WTC11 (cell line): Measurements from ENCODE around the gene WDR64. TPM values are rescaled to one million over a fixed set of nuclear protein-coding genes. Genes with fewer than 3 reads are reported as not detected.
A peak's percentile ranks its signal among the peaks of the same experiment; 100 is the strongest.

ENCODE experiments used
- ATAC-seq: fragments of 200-7000 bp; cut with Tn5 transposase; 2 replicates; pipeline ENCODE4 v1.10.0; 2021; ENCODE audit warnings: mild to moderate bottlenecking, moderate library complexity
- CTCF ChIA-PET: fragments of 300-600 bp; sonication (Branson Sonifier 250); formaldehyde crosslinking; loops from one replicate; lab custom pipeline; 2021; ENCODE audit warnings: antibody characterized with exemption; lab: Charles Lee
- POLR2A ChIA-PET: fragments of 350-600 bp; sonication (Branson Sonifier 250); formaldehyde crosslinking; loops from one replicate; lab custom pipeline; 2021; ENCODE audit warnings: antibody characterized with exemption; lab: Charles Lee
- DNase-seq: peaks from one replicate; pipeline ENCODE4 v3.0.0; 2021; ENCODE audit warnings: low spot score
- H3K27ac Mint-ChIP-seq: 2 replicates; pipeline ENCODE4 v1.8.0; 2021; ENCODE audit warnings: mixed read lengths
- H3K27me3 Mint-ChIP-seq: 2 replicates; pipeline ENCODE4 v1.8.0; 2021; ENCODE audit warnings: low read depth, mild to moderate bottlenecking, moderate library complexity, mixed read lengths
- H3K36me3 Mint-ChIP-seq: 2 replicates; pipeline ENCODE4 v1.8.0; 2021; ENCODE audit warnings: mixed read lengths
- H3K4me1 Mint-ChIP-seq: 2 replicates; pipeline ENCODE4 v1.8.0; 2022; ENCODE audit warnings: mixed read lengths
- H3K4me3 Mint-ChIP-seq: 2 replicates; pipeline ENCODE4 v1.8.0; 2021; ENCODE audit warnings: mild to moderate bottlenecking, moderate library complexity, mixed read lengths
- H3K9me3 Mint-ChIP-seq: 2 replicates; pipeline ENCODE4 v1.8.0; 2021; ENCODE audit warnings: mixed read lengths
- ATF2 ChIP-seq: sonication (generic); formaldehyde crosslinking; IDR thresholded peaks from 2 replicates; pipeline ENCODE4 v1.8.1; 2022; ENCODE audit warnings: low read depth, missing genetic modification reagents, borderline replicate concordance
- ETV6 ChIP-seq: sonication (generic); formaldehyde crosslinking; IDR thresholded peaks from 2 replicates; pipeline ENCODE4 v1.8.1; 2022; ENCODE audit warnings: mild to moderate bottlenecking, missing genetic modification reagents
- GTF2I ChIP-seq: fragments of 250-450 bp; sonication (Bioruptor Pico); conservative IDR thresholded peaks from 2 replicates; pipeline ENCODE4 v1.4.0; 2021; ENCODE audit warnings: mild to moderate bottlenecking
- HMGA2 ChIP-seq: fragments of 250-450 bp; sonication (Bioruptor Pico); IDR thresholded peaks from 2 replicates; pipeline ENCODE4 v1.4.0; 2021; ENCODE audit warnings: mild to moderate bottlenecking, moderate library complexity
- IRF2 ChIP-seq: sonication (generic); formaldehyde crosslinking; IDR thresholded peaks from 2 replicates; pipeline ENCODE4 v1.8.0; 2022; ENCODE audit warnings: low read depth, missing genetic modification reagents, borderline replicate concordance
- JAZF1 ChIP-seq: fragments of 250-450 bp; sonication (Bioruptor Pico); IDR thresholded peaks from 2 replicates; pipeline ENCODE4 v1.9.0; 2021; ENCODE audit warnings: moderate library complexity, mild to moderate bottlenecking, inconsistent platforms
- JUN ChIP-seq: sonication (generic); formaldehyde crosslinking; IDR thresholded peaks from 2 replicates; pipeline ENCODE4 v1.8.0; 2023; ENCODE audit warnings: mild to moderate bottlenecking, missing genetic modification reagents
- MXD4 ChIP-seq: fragments of 250-450 bp; sonication (Bioruptor Pico); IDR thresholded peaks from 2 replicates; pipeline ENCODE4 v1.8.0; 2021; ENCODE audit warnings: mild to moderate bottlenecking, moderate library complexity, borderline replicate concordance
- MYBL2 ChIP-seq: sonication (generic); formaldehyde crosslinking; IDR thresholded peaks from 2 replicates; pipeline ENCODE4 v1.8.1; 2023; ENCODE audit warnings: mild to moderate bottlenecking, moderate library complexity, missing genetic modification reagents
- NFATC4 ChIP-seq: fragments of 250-450 bp; sonication (Bioruptor Pico); IDR thresholded peaks from 2 replicates; pipeline ENCODE4 v1.9.0; 2021; ENCODE audit warnings: mild to moderate bottlenecking
- NR1H2 ChIP-seq: sonication (generic); formaldehyde crosslinking; IDR thresholded peaks from 2 replicates; pipeline ENCODE4 v1.9.0; 2021; ENCODE audit warnings: mild to moderate bottlenecking, moderate library complexity, missing genetic modification reagents
- NR2C2 ChIP-seq: sonication (generic); formaldehyde crosslinking; IDR thresholded peaks from 2 replicates; pipeline ENCODE4 v1.8.0; 2022; ENCODE audit warnings: mild to moderate bottlenecking, missing genetic modification reagents
- RELA ChIP-seq: sonication (generic); formaldehyde crosslinking; IDR thresholded peaks from 2 replicates; pipeline ENCODE4 v1.8.1; 2022; ENCODE audit warnings: missing genetic modification reagents, mild to moderate bottlenecking, borderline replicate concordance
- SMAD4 ChIP-seq: sonication (generic); formaldehyde crosslinking; IDR thresholded peaks from 2 replicates; pipeline ENCODE4 v1.8.0; 2022; ENCODE audit warnings: mild to moderate bottlenecking, missing genetic modification reagents
- SP1 ChIP-seq: sonication (generic); formaldehyde crosslinking; conservative IDR thresholded peaks from 2 replicates; pipeline ENCODE4 v1.8.1; 2022; ENCODE audit warnings: missing genetic modification reagents
- STAT6 ChIP-seq: sonication (generic); formaldehyde crosslinking; conservative IDR thresholded peaks from 2 replicates; pipeline ENCODE4 v1.8.1; 2023; ENCODE audit warnings: mild to moderate bottlenecking, low read depth, missing genetic modification reagents, moderate library complexity
- TP53 ChIP-seq: sonication (generic); formaldehyde crosslinking; IDR thresholded peaks from 2 replicates; pipeline ENCODE4 v1.8.1; 2023; ENCODE audit warnings: mild to moderate bottlenecking, missing genetic modification reagents
- ZBTB21 ChIP-seq: sonication (generic); formaldehyde crosslinking; IDR thresholded peaks from 2 replicates; pipeline ENCODE4 v1.8.1; 2023; ENCODE audit warnings: mild to moderate bottlenecking, missing genetic modification reagents, borderline replicate concordance
- ZMAT4 ChIP-seq: fragments of 250-450 bp; sonication (Bioruptor Pico); IDR thresholded peaks from 2 replicates; pipeline ENCODE4 v1.9.0; 2021; ENCODE audit warnings: mild to moderate bottlenecking
- ZNF232 ChIP-seq: sonication (generic); formaldehyde crosslinking; IDR thresholded peaks from 2 replicates; pipeline ENCODE4 v1.8.0; 2022; ENCODE audit warnings: mild to moderate bottlenecking, missing genetic modification reagents
- ZNF263 ChIP-seq: sonication (generic); formaldehyde crosslinking; IDR thresholded peaks from 2 replicates; pipeline ENCODE4 v1.8.1; 2022; ENCODE audit warnings: low read depth, mild to moderate bottlenecking, moderate library complexity, missing genetic modification reagents
- ZNF317 ChIP-seq: sonication (generic); formaldehyde crosslinking; IDR thresholded peaks from 2 replicates; pipeline ENCODE4 v1.8.1; 2023; ENCODE audit warnings: low read depth, mild to moderate bottlenecking, moderate library complexity, missing genetic modification reagents, borderline replicate concordance
- ZNF671 ChIP-seq: fragments of 250-450 bp; sonication (Bioruptor Pico); IDR thresholded peaks from 2 replicates; pipeline ENCODE4 v1.8.0; 2021; ENCODE audit warnings: mild to moderate bottlenecking
- total RNA-seq: library from RNA; stranded (reverse); gene quantifications from 3 replicates; pipeline ENCODE4 v1.2.3, GENCODE V29; 2021
- TF ChIP-seq, protein P1 (sequence below): fragments of 250-450 bp; sonication (Bioruptor Pico); IDR thresholded peaks from 2 replicates; pipeline ENCODE4 v1.9.0; 2021; ENCODE audit warnings: moderate library complexity, mild to moderate bottlenecking, inconsistent platforms, borderline replicate concordance
- TF ChIP-seq, protein P2 (sequence below): sonication (generic); formaldehyde crosslinking; IDR thresholded peaks from 2 replicates; pipeline ENCODE4 v1.8.0; 2022; ENCODE audit warnings: missing genetic modification reagents
- TF ChIP-seq, protein P3 (sequence below): sonication (generic); formaldehyde crosslinking; IDR thresholded peaks from 2 replicates; pipeline ENCODE4 v1.8.0; 2022; ENCODE audit warnings: mild to moderate bottlenecking, missing genetic modification reagents
- TF ChIP-seq, protein P4 (sequence below): sonication (generic); formaldehyde crosslinking; IDR thresholded peaks from 2 replicates; pipeline ENCODE4 v1.8.1; 2022; ENCODE audit warnings: mild to moderate bottlenecking, moderate library complexity, missing genetic modification reagents

The WDR64 gene
- total RNA-seq, 1 experiment from 2014 or later, result not detected

GRCh38 chr1:241637046-241637590, 15.0 kb upstream of the WDR64 start (continued):
- TF ChIP-seq, protein P1, sequence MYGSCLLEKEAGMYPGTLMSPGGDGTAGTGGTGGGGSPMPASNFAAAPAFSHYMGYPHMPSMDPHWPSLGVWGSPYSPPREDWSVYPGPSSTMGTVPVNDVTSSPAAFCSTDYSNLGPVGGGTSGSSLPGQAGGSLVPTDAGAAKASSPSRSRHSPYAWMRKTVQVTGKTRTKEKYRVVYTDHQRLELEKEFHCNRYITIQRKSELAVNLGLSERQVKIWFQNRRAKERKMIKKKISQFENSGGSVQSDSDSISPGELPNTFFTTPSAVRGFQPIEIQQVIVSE (CRISPR knock-in tag), result no peak
- TF ChIP-seq, protein P2, sequence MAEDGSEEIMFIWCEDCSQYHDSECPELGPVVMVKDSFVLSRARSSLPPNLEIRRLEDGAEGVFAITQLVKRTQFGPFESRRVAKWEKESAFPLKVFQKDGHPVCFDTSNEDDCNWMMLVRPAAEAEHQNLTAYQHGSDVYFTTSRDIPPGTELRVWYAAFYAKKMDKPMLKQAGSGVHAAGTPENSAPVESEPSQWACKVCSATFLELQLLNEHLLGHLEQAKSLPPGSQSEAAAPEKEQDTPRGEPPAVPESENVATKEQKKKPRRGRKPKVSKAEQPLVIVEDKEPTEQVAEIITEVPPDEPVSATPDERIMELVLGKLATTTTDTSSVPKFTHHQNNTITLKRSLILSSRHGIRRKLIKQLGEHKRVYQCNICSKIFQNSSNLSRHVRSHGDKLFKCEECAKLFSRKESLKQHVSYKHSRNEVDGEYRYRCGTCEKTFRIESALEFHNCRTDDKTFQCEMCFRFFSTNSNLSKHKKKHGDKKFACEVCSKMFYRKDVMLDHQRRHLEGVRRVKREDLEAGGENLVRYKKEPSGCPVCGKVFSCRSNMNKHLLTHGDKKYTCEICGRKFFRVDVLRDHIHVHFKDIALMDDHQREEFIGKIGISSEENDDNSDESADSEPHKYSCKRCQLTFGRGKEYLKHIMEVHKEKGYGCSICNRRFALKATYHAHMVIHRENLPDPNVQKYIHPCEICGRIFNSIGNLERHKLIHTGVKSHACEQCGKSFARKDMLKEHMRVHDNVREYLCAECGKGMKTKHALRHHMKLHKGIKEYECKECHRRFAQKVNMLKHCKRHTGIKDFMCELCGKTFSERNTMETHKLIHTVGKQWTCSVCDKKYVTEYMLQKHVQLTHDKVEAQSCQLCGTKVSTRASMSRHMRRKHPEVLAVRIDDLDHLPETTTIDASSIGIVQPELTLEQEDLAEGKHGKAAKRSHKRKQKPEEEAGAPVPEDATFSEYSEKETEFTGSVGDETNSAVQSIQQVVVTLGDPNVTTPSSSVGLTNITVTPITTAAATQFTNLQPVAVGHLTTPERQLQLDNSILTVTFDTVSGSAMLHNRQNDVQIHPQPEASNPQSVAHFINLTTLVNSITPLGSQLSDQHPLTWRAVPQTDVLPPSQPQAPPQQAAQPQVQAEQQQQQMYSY (CRISPR knock-in tag), result no peak
- no peak for TF ChIP-seq ZMAT4 (CRISPR knock-in tag)
- TF ChIP-seq ZNF317, result no peak
- TF ChIP-seq, protein P3, sequence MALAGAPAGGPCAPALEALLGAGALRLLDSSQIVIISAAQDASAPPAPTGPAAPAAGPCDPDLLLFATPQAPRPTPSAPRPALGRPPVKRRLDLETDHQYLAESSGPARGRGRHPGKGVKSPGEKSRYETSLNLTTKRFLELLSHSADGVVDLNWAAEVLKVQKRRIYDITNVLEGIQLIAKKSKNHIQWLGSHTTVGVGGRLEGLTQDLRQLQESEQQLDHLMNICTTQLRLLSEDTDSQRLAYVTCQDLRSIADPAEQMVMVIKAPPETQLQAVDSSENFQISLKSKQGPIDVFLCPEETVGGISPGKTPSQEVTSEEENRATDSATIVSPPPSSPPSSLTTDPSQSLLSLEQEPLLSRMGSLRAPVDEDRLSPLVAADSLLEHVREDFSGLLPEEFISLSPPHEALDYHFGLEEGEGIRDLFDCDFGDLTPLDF, result no peak
- no peak for TF ChIP-seq ZNF232
- no peak for TF ChIP-seq JUN
- TF ChIP-seq ZNF263, result no peak
- no peak for TF ChIP-seq NR1H2 (CRISPR knock-in tag)
- no peak for TF ChIP-seq IRF2
- TF ChIP-seq, protein P4, sequence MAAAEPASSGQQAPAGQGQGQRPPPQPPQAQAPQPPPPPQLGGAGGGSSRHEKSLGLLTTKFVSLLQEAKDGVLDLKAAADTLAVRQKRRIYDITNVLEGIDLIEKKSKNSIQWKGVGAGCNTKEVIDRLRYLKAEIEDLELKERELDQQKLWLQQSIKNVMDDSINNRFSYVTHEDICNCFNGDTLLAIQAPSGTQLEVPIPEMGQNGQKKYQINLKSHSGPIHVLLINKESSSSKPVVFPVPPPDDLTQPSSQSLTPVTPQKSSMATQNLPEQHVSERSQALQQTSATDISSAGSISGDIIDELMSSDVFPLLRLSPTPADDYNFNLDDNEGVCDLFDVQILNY, result no peak
- TF ChIP-seq ZNF671 (CRISPR knock-in tag), result no peak
- TF ChIP-seq SMAD4 (CRISPR knock-in tag), result no peak
- TF ChIP-seq NR2C2 (CRISPR knock-in tag), result no peak

- no peak for ATAC-seq
- peaks cover 20% of the 10 kb centered on the region for H3K9me3 Mint-ChIP-seq
- no peak for TF ChIP-seq MYBL2
- no peak for TF ChIP-seq GTF2I (CRISPR knock-in tag)
- no peak for TF ChIP-seq NFATC4
- no peak for TF ChIP-seq STAT6 (CRISPR knock-in tag)
- no peak for TF ChIP-seq TP53
- TF ChIP-seq SP1 (CRISPR knock-in tag), result no peak
- TF ChIP-seq, protein P4, result no peak
- no peak for TF ChIP-seq MXD4 (CRISPR knock-in tag)
- no peak for TF ChIP-seq RELA (CRISPR knock-in tag)
- TF ChIP-seq ATF2 (CRISPR knock-in tag), result no peak
- TF ChIP-seq ETV6 (CRISPR knock-in tag), result no peak
- TF ChIP-seq ZNF232, result no peak
- no peak for TF ChIP-seq JAZF1 (CRISPR knock-in tag)
- TF ChIP-seq NR1H2 (CRISPR knock-in tag), result no peak
- TF ChIP-seq ZBTB21 (CRISPR knock-in tag), result no peak
- TF ChIP-seq HMGA2 (CRISPR knock-in tag), result no peak
Measured at GRCh38 chr1:241637604-241638003, 14.5 kb upstream of the WDR64 start.

More at GRCh38 chr1:241637604-241638003, 14.5 kb upstream of the WDR64 start:
- no peak for DNase-seq
- H3K4me1 Mint-ChIP-seq, result peaks cover 29% of the 10 kb centered on the region
- H3K36me3 Mint-ChIP-seq, result peaks cover 46% of the 10 kb centered on the region
- CTCF ChIA-PET, result interaction anchor here (0.6 to 1.1 kb wide), 2 partner anchors 10 to 33 kb away, joined by 3 read pairs; no protein-coding TSS in a partner anchor
- H3K4me3 Mint-ChIP-seq, result peak overlapping the region; percentile 80
- peaks cover 18% of the 10 kb centered on the region for H3K27me3 Mint-ChIP-seq
- H3K27ac Mint-ChIP-seq, result peak overlapping the region; percentile 14; the same call in 1 of the 2 replicates
- POLR2A ChIA-PET, result no interaction called here
